Measurements from ENCODE around the gene TLE7. TPM values are rescaled to one million over a fixed set of nuclear protein-coding genes. Genes with fewer than 3 reads are reported as not detected.
A peak's percentile ranks its signal among the peaks of the same experiment; 100 is the strongest.

The TLE7 gene
- total RNA-seq, 1 experiment from 2014 or later: not detected

GRCh38 chr16:71412270-71413160 is 29.3 kb downstream of the TLE7 start:
- peak; percentile 61 for DNase-seq (ENCODE audit: low read depth)

- no peak for DNase-seq (ENCODE audit: low read depth)
Observed at GRCh38 chr16:71410146-71410545, 31.7 kb downstream of the TLE7 start.

GRCh38 chr16:71409011-71409775 is 32.7 kb downstream of the TLE7 start:
- DNase-seq (ENCODE audit: low read depth): no peak

- DNase-seq (ENCODE audit: low read depth): no peak
Observed at GRCh38 chr16:71408536-71408935, 33.3 kb downstream of the TLE7 start.

- DNase-seq (ENCODE audit: low read depth): no peak
Observed at GRCh38 chr16:71407731-71408130, 34.1 kb downstream of the TLE7 start.

- DNase-seq (ENCODE audit: low read depth): no peak
Observed at GRCh38 chr16:71406724-71407123, 35.1 kb downstream of the TLE7 start.

- DNase-seq (ENCODE audit: low read depth): no peak
Observed at GRCh38 chr16:71406316-71406715, 35.5 kb downstream of the TLE7 start.

- DNase-seq (ENCODE audit: low read depth): no peak
Observed at GRCh38 chr16:71404364-71404763, 37.5 kb downstream of the TLE7 start.

GRCh38 chr16:71402674-71403073 is 39.2 kb downstream of the TLE7 start:
- DNase-seq (ENCODE audit: low read depth): no peak

GRCh38 chr16:71402007-71402406 is 39.8 kb downstream of the TLE7 start:
- DNase-seq (ENCODE audit: low read depth): no peak

- no peak for DNase-seq (ENCODE audit: low read depth)
Observed at GRCh38 chr16:71399801-71400563, 41.9 kb downstream of the TLE7 start.

GRCh38 chr16:71396594-71396993 is 45.3 kb downstream of the TLE7 start:
- DNase-seq (ENCODE audit: low read depth): no peak

- DNase-seq (ENCODE audit: low read depth): no peak
Observed at GRCh38 chr16:71389330-71389729, 52.5 kb downstream of the TLE7 start.

GRCh38 chr16:71387045-71387871 is 54.6 kb downstream of the TLE7 start:
- no peak for DNase-seq (ENCODE audit: low read depth)

GRCh38 chr16:71384073-71384724 is 57.7 kb downstream of the TLE7 start:
- DNase-seq (ENCODE audit: low read depth): peak; percentile 7

GRCh38 chr16:71383054-71383773 is 58.6 kb downstream of the TLE7 start:
- DNase-seq (ENCODE audit: low read depth): peak; percentile 66

- no peak for DNase-seq (ENCODE audit: low read depth)
Observed at GRCh38 chr16:71380831-71381230, 61.0 kb downstream of the TLE7 start.
